ENCODE data around the gene BRMS1L. TPM values are rescaled to one million over a fixed set of nuclear protein-coding genes. Genes with fewer than 3 reads are reported as not detected.

Gene BRMS1L
- total RNA-seq, 1 experiment from 2014 or later: 10.5 TPM

GRCh38 chr14:35825968-35826217 is 245 bp upstream of the BRMS1L start:
- H3K4me1 Mint-ChIP-seq (ENCODE audit: low read depth, unreplicated experiment): peaks cover 11% of the 10 kb centered on the region
- peaks cover 28% of the 10 kb centered on the region for H3K36me3 Mint-ChIP-seq (ENCODE audit: insufficient read depth, unreplicated experiment)
- CTCF ChIA-PET: interaction anchor here (1.0 kb wide), 1 partner anchor 244 kb away, joined by 3 read pairs; no protein-coding TSS in a partner anchor
- H3K27ac Mint-ChIP-seq (ENCODE audit: unreplicated experiment): peak overlapping the region; percentile 77
- H3K9me3 Mint-ChIP-seq (ENCODE audit: low read depth, unreplicated experiment): no peaks in the 10 kb centered on the region
- intact Hi-C loops (cut with micrococcal nuclease; ENCODE audit: unreplicated experiment): loop anchor here (1.0 to 5.0 kb wide), 2 partner anchors 17 to 241 kb away; partner anchors contain the start of gene RALGAPA1
- DNase-seq: no peak
- H3K4me3 Mint-ChIP-seq (ENCODE audit: low read depth, unreplicated experiment): peak overlapping the region; percentile 78
- TF ChIP-seq, protein P1, sequence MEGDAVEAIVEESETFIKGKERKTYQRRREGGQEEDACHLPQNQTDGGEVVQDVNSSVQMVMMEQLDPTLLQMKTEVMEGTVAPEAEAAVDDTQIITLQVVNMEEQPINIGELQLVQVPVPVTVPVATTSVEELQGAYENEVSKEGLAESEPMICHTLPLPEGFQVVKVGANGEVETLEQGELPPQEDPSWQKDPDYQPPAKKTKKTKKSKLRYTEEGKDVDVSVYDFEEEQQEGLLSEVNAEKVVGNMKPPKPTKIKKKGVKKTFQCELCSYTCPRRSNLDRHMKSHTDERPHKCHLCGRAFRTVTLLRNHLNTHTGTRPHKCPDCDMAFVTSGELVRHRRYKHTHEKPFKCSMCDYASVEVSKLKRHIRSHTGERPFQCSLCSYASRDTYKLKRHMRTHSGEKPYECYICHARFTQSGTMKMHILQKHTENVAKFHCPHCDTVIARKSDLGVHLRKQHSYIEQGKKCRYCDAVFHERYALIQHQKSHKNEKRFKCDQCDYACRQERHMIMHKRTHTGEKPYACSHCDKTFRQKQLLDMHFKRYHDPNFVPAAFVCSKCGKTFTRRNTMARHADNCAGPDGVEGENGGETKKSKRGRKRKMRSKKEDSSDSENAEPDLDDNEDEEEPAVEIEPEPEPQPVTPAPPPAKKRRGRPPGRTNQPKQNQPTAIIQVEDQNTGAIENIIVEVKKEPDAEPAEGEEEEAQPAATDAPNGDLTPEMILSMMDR (IDR thresholded peaks at IDR 0.05; ENCODE audit: unreplicated experiment): no peak
- no peaks in the 10 kb centered on the region for H3K27me3 Mint-ChIP-seq (ENCODE audit: unreplicated experiment)
- BruUV-seq (replicated peaks): TSS peak; percentile 44

- Mint-ChIP-seq H3K4me1 (ENCODE audit: low read depth, unreplicated experiment) (peaks cover 11% of the 10 kb centered on the region), H3K36me3 (ENCODE audit: insufficient read depth, unreplicated experiment) (peaks cover 28% of the 10 kb centered on the region), H3K9me3 (ENCODE audit: low read depth, unreplicated experiment) (no peaks in the 10 kb centered on the region), H3K27me3 (ENCODE audit: unreplicated experiment) (no peaks in the 10 kb centered on the region), H3K27ac (ENCODE audit: unreplicated experiment) (peak overlapping the region; percentile 20), H3K4me3 (ENCODE audit: low read depth, unreplicated experiment) (peak overlapping the region; percentile 78)
- intact Hi-C loops (cut with micrococcal nuclease; ENCODE audit: unreplicated experiment): loop anchor here (1.0 to 5.0 kb wide), 2 partner anchors 18 to 240 kb away; partner anchors contain the start of gene RALGAPA1
- DNase-seq: no peak
- CTCF ChIA-PET: interaction anchor here (0.6 kb wide), 1 partner anchor 9 kb away, joined by 4 read pairs; no protein-coding TSS in a partner anchor
- TF ChIP-seq, protein P1 (IDR thresholded peaks at IDR 0.05; ENCODE audit: unreplicated experiment): no peak
- BruUV-seq (replicated peaks): TSS peak; percentile 74
Measured at GRCh38 chr14:35826952-35827416, 846 bp downstream of the BRMS1L start.

GRCh38 chr14:35827678-35828472 is 1.7 kb downstream of the BRMS1L start:
- H3K27me3 Mint-ChIP-seq (ENCODE audit: unreplicated experiment): no peaks in the 10 kb centered on the region
- no peaks in the 10 kb centered on the region for H3K9me3 Mint-ChIP-seq (ENCODE audit: low read depth, unreplicated experiment)
- TF ChIP-seq, protein P1 (IDR thresholded peaks at IDR 0.05; ENCODE audit: unreplicated experiment): no peak
- peak overlapping the region; percentile 78 for H3K4me3 Mint-ChIP-seq (ENCODE audit: low read depth, unreplicated experiment)
- CTCF ChIA-PET: no interaction called here
- H3K27ac Mint-ChIP-seq (ENCODE audit: unreplicated experiment): no peak overlapping the region
- BruUV-seq (replicated peaks): no TSS peak
- H3K4me1 Mint-ChIP-seq (ENCODE audit: low read depth, unreplicated experiment): peaks cover 11% of the 10 kb centered on the region
- no peak for DNase-seq
- intact Hi-C loops (cut with micrococcal nuclease; ENCODE audit: unreplicated experiment): loop anchor here (5.0 kb wide), 1 partner anchor 239 kb away; no protein-coding TSS in a partner anchor
- H3K36me3 Mint-ChIP-seq (ENCODE audit: insufficient read depth, unreplicated experiment): peaks cover 28% of the 10 kb centered on the region

DNA sequence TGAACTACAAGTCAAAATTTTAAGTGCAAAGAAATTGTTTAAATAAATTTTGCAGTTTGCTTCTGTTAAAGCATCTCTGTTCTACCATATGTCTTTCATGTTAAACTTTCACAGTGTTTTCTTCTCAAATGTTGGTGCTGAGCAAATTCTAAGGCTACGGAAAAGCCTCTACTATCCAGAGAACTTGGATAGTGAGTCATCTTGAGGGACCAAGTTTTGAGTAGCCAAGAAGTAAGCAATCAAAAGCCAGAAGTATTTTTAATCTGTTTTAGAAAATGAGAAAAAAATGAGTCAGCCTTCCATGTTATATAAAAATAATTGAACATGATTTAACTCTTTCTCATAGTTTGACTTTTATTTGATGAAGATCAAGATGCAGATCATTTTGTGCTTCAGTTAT is 3.3 kb downstream of the BRMS1L start:
- intact Hi-C loops (cut with micrococcal nuclease; ENCODE audit: unreplicated experiment): loop anchor here (5.0 kb wide), 1 partner anchor 238 kb away; no protein-coding TSS in a partner anchor
- CTCF ChIA-PET: no interaction called here
- H3K4me1 Mint-ChIP-seq (ENCODE audit: low read depth, unreplicated experiment): peaks cover 11% of the 10 kb centered on the region

More for the DNA sequence above, 3.3 kb downstream of the BRMS1L start:
- TF ChIP-seq, protein P1 (IDR thresholded peaks at IDR 0.05; ENCODE audit: unreplicated experiment): no peak
- Mint-ChIP-seq H3K27ac (ENCODE audit: unreplicated experiment) (no peak overlapping the region), H3K36me3 (ENCODE audit: insufficient read depth, unreplicated experiment) (peaks cover 28% of the 10 kb centered on the region), H3K4me3 (ENCODE audit: low read depth, unreplicated experiment) (no peak overlapping the region), H3K27me3 (ENCODE audit: unreplicated experiment) (no peaks in the 10 kb centered on the region), H3K9me3 (ENCODE audit: low read depth, unreplicated experiment) (no peaks in the 10 kb centered on the region)
- no TSS peak for BruUV-seq (replicated peaks)
- DNase-seq: no peak

Measured in Calu3 (cell line).